Measurements from ENCODE around the gene PHF21B. TPM values are rescaled to one million over a fixed set of nuclear protein-coding genes. Genes with fewer than 3 reads are reported as not detected.

PHF21B gene
- total RNA-seq, 3 donors from 2014 or later (not counting 1 experiment from before 2014, with no cell fraction given): not detected

DNA sequence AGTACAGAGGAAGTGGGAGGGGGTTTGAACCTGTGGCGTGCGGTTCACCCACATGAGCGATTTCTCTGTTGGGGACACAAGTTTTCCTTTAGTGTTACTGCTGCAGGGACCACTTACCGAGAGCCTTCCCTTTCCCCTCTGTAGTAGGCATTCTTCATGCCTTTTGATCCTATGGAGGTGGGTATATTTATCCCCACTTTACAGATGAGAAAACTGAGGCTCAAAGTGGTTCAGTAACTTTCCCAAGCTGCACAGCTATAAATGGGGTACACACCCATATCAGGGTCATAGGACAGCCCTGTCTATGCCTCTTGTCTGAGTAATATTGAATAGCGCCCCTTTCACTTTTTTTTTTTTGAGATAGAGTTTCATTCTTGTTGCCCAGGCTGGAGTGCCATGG lies 3.3 kb upstream of the PHF21B start:
- Mint-ChIP-seq H3K9me3 (no peaks in the 10 kb centered on the region), H3K4me3 (no peak overlapping the region), H3K27me3 (ENCODE audit: low read depth in 2 of 2) (peaks cover 38 to 39% of the 10 kb centered on the region in 2 donors), H3K4me1 (peaks cover 6 to 8% of the 10 kb centered on the region in 2 donors), H3K36me3 (no peaks in the 10 kb centered on the region), H3K27ac (no peak overlapping the region)
- TF ChIP-seq, protein P1, sequence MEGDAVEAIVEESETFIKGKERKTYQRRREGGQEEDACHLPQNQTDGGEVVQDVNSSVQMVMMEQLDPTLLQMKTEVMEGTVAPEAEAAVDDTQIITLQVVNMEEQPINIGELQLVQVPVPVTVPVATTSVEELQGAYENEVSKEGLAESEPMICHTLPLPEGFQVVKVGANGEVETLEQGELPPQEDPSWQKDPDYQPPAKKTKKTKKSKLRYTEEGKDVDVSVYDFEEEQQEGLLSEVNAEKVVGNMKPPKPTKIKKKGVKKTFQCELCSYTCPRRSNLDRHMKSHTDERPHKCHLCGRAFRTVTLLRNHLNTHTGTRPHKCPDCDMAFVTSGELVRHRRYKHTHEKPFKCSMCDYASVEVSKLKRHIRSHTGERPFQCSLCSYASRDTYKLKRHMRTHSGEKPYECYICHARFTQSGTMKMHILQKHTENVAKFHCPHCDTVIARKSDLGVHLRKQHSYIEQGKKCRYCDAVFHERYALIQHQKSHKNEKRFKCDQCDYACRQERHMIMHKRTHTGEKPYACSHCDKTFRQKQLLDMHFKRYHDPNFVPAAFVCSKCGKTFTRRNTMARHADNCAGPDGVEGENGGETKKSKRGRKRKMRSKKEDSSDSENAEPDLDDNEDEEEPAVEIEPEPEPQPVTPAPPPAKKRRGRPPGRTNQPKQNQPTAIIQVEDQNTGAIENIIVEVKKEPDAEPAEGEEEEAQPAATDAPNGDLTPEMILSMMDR (IDR thresholded peaks at IDR 0.05): no peak
- Histone ChIP-seq H3K4me1 (ENCODE audit: control insufficient read depth, insufficient read depth, low read length) (peaks cover 13% of the 10 kb centered on the region), H3K36me3 (ENCODE audit: control insufficient read depth, insufficient read depth, low read length) (no peaks in the 10 kb centered on the region), H3K4me3 (ENCODE audit: low read length) (no peak overlapping the region), H3K27me3 (ENCODE audit: control insufficient read depth, insufficient read depth, low read length) (peaks cover 20% of the 10 kb centered on the region), H3K9me3 (ENCODE audit: control insufficient read depth, insufficient read depth, low read length) (no peaks in the 10 kb centered on the region), H3K27ac (ENCODE audit: low read length) (no peak overlapping the region)
- DNase-seq (no peak), ATAC-seq (no peak)
- intact Hi-C loops (cut with micrococcal nuclease): no loop called here
- 95% methylated on average over 5 of the region's 5 CpGs for WGBS (ENCODE audit: insufficient coverage)

DNA sequence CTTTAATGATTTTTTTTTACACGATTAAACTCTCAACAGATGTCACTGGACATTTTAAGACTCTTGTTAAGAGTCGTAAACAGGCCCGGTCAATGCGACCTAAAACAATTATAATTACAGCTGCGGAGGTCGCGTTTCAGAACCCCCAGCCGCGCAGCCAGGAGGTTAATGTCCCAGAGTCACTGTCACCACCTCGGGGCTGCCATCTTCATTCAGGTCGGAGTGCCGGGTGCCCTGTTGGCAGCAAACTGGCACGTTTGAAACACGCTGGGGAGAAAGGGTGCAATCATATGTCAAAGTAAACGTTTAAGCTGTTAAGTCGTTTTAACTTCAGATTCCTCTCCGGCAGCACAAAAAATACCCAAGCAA lies 711 bp upstream of the PHF21B start:
- peaks cover 13 to 14% of the 10 kb centered on the region in 2 donors for H3K4me1 Mint-ChIP-seq
- H3K27me3 ChIP-seq (ENCODE audit: control insufficient read depth, insufficient read depth, low read length): peaks cover 29% of the 10 kb centered on the region
- H3K4me3 Mint-ChIP-seq: peak overlapping the region; percentile 92
- no peaks in the 10 kb centered on the region for H3K9me3 ChIP-seq (ENCODE audit: control insufficient read depth, insufficient read depth, low read length)
- TF ChIP-seq, protein P1 (IDR thresholded peaks at IDR 0.05): no peak
- DNase-seq (no peak), ATAC-seq (no peak)
- intact Hi-C loops (cut with micrococcal nuclease): no loop called here
- H3K27me3 Mint-ChIP-seq (ENCODE audit: low read depth in 2 of 2): peaks cover 47 to 52% of the 10 kb centered on the region in 2 donors
- no peaks in the 10 kb centered on the region for H3K36me3 ChIP-seq (ENCODE audit: control insufficient read depth, insufficient read depth, low read length)
- peaks cover 18% of the 10 kb centered on the region for H3K4me1 ChIP-seq (ENCODE audit: control insufficient read depth, insufficient read depth, low read length)
- 7% methylated on average over 17 of the region's 17 CpGs for WGBS (ENCODE audit: insufficient coverage)
- H3K9me3 Mint-ChIP-seq: no peaks in the 10 kb centered on the region
- no peak overlapping the region for H3K27ac ChIP-seq (ENCODE audit: low read length)
- no peak overlapping the region for H3K27ac Mint-ChIP-seq
- H3K36me3 Mint-ChIP-seq: no peaks in the 10 kb centered on the region
- no peak overlapping the region for H3K4me3 ChIP-seq (ENCODE audit: low read length)

DNA sequence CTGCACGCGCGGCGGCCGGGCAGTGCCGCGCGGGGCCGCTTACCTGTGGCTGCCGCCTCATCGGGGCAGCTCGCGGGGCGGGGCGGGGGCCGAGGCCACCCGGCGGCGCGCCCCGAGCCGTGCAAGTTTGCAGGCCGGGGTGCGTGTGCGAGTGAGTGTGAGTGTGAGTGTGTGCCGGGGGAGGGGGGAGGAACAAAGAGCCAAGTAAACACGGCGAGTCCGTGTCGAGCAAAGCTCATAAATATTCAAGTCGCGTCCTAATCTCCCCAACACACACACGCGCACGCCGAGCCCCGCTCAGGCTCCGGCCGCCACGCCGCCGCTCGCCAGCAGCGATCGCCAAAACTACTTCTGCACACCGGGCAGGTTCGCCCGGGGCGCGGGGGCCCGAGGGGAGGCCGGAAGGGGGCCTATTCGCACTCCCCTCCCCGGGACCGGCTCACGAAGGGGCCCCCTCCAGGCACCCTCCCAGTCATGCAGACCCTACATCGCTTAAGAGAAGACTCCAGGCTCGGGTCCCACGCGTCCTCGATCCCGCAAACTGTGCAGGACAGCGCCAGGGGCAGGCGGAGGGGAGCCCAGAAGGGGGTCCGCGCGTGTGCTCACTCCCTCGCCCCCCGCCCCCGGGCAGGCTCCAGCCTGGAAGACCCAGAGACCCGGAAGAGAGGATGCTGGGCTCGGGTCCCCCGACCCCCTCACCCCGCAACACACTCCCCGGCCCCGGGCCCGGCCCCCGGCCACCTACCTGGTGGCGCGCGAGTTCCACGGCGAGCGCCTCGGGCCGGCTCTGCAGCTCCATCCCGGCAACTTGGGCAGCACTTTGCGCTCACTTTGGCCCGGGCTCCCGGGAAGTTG lies 827 bp downstream of the PHF21B start:
- Mint-ChIP-seq H3K36me3 (no peaks in the 10 kb centered on the region), H3K9me3 (no peaks in the 10 kb centered on the region), H3K4me3 (peak overlapping the region; percentile 17), H3K4me1 (peaks cover 13 to 14% of the 10 kb centered on the region in 2 donors), H3K27me3 (ENCODE audit: low read depth in 2 of 2) (peaks cover 55 to 59% of the 10 kb centered on the region in 2 donors), H3K27ac (no peak overlapping the region)
- intact Hi-C loops (cut with micrococcal nuclease): no loop called here
- Histone ChIP-seq H3K36me3 (ENCODE audit: control insufficient read depth, insufficient read depth, low read length) (no peaks in the 10 kb centered on the region), H3K4me3 (ENCODE audit: low read length) (no peak overlapping the region), H3K4me1 (ENCODE audit: control insufficient read depth, insufficient read depth, low read length) (peaks cover 18% of the 10 kb centered on the region), H3K9me3 (ENCODE audit: control insufficient read depth, insufficient read depth, low read length) (no peaks in the 10 kb centered on the region), H3K27me3 (ENCODE audit: control insufficient read depth, insufficient read depth, low read length) (peaks cover 31% of the 10 kb centered on the region), H3K27ac (ENCODE audit: low read length) (no peak overlapping the region)
- DNase-seq: no peak
- TF ChIP-seq, protein P1 (IDR thresholded peaks at IDR 0.05): no peak
- ATAC-seq: no peak
- WGBS (ENCODE audit: insufficient coverage): 1% methylated on average over 90 of the region's 90 CpGs

All from natural killer cell (primary cell).